Gastrocnemius medialis (tissue), 4 donors: ENCODE results near the gene PARD3. TPM values are rescaled to one million over a fixed set of nuclear protein-coding genes. Genes with fewer than 3 reads are reported as not detected.

Experiments
- ATAC-seq, 2 donors: fragments of 150-250 bp; one replicate each; pipeline ENCODE4 v1.9.1; 2016
- DNase-seq, 2 donors: peaks; one replicate each; pipeline ENCODE4 v3.0.0-alpha.2; 2019
- H3K27ac ChIP-seq, 4 donors: fragments of 200-600 bp; sonication (generic); 1 replicate in 1 of 4; 2 replicates in 3 of 4; pipeline ENCODE4 v1.5.1; 2016 to 2018; ENCODE audit warnings: mild to moderate bottlenecking in 2 of 4, moderate library complexity in 1 of 4
- H3K27me3 ChIP-seq, 3 donors: fragments of 200-600 bp; sonication (generic) in 2 of 3; 1 replicate in 1 of 3; 2 replicates in 2 of 3; pipeline versions ENCODE4 v1.5.1 to v1.6.0; 2016 to 2019; ENCODE audit warnings: mild to moderate bottlenecking in 1 of 3, moderate library complexity in 1 of 3
- H3K36me3 ChIP-seq, 2 donors: fragments of 200-600 bp; sonication (generic) in 1 of 2; one replicate each; pipeline ENCODE4 v1.5.1; 2017 to 2018
- H3K4me1 ChIP-seq, 2 donors: fragments of 200-600 bp; sonication (generic) in 1 of 2; one replicate each; pipeline ENCODE4 v1.5.1; 2016 to 2017; ENCODE audit warnings: mild to moderate bottlenecking in 2 of 2
- H3K4me3 ChIP-seq, 4 donors: fragments of 200-600 bp; sonication (generic) in 3 of 4; 1 replicate in 1 of 4; 2 replicates in 3 of 4; pipeline ENCODE4 v1.5.1; 2016 to 2019; ENCODE audit warnings: mild to moderate bottlenecking in 2 of 4
- H3K9me3 ChIP-seq, 3 donors: fragments of 200-600 bp; sonication (generic) in 2 of 3; 1 replicate in 1 of 3; 2 replicates in 2 of 3; pipeline ENCODE4 v1.5.1; 2016 to 2019
- CTCF ChIP-seq, 5 experiments: fragments of 450-650 bp in 3 of 5; fragments of 200-600 bp in 2 of 5; sonication (generic) in 2 of 5; IDR thresholded peaks in 4 of 5; conservative IDR thresholded peaks in 1 of 5; 1 replicate in 4 of 5; 2 replicates in 1 of 5; pipeline ENCODE4 v1.5.1; 2016 to 2019; ENCODE audit warnings: antibody characterized with exemption in 5 of 5, mild to moderate bottlenecking in 3 of 5, moderate library complexity in 3 of 5
- POLR2A ChIP-seq, 2 donors: fragments of 450-650 bp; IDR thresholded peaks; one replicate each; pipeline ENCODE4 v1.6.1; 2017; ENCODE audit warnings: antibody characterized with exemption in 2 of 2, mild to moderate bottlenecking in 2 of 2, moderate library complexity in 2 of 2
- in situ Hi-C, 4 donors: fragments of 200-750 bp; cut with MboI; loops; one replicate each; pipeline versions ENCODE4 v1.15.0 to v1.8.0; 2017; ENCODE audit warnings: low sequenced_read_pairs in 4 of 4
- intact Hi-C: fragments of 100-400 bp; cut with DNase I; formaldehyde crosslinking; loops from one replicate; pipeline ENCODE4 v1.15.1; 2023; ENCODE audit warnings: low total_unique reads
- total RNA-seq, 4 donors: library from RNA; depleted of rRNA; stranded (reverse); fragments of >200 nt; gene quantifications; one replicate each; pipeline versions ENCODE4 v1.1.0 to v1.2.3, GENCODE V29; 2016

PARD3 gene
- total RNA-seq, 4 donors from 2014 or later: 64.6 to 75.8 (median 68.3) TPM

DNA sequence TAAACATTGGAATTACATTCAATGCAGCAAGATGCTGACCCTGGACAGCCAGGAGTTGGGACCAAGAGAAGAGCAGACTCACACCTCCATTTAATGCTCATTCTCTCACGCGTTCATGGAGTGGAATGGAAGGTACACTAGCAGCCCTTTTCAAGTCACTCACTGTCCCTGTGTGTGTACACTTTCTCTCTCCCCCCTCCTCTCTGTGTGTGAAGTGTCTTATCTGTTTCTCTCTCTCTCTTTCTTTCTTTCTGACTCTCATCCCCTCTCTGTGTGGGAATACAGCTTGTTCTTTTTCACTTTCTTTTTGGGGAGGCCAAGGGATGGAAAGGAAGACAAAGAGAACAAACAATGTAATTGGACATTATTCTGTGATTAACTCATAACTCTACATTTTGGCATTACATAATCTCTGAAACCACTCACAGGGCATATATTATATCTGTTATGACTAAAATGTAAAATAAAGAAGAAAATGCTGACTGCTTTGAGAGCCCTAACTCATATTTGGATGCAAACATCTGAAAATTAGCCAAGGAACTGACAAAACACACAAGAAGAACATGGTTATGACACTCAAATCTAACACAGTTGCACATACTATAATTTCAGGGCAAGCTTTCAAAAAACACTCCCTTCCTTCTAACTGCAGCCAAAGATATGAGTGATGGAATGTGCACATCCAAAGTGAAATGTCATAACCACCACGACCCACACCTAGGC lies 188.8 kb downstream of the PARD3 start:
- Histone ChIP-seq H3K36me3 (no peaks in the 10 kb centered on the region), H3K4me3 (no peak overlapping the region), H3K9me3 (no peaks in the 10 kb centered on the region), H3K27me3 (no peaks in the 10 kb centered on the region), H3K4me1 (peaks cover 14% of the 10 kb centered on the region in 2 donors), H3K27ac (no peak overlapping the region)
- DNase-seq (no peak), ATAC-seq (no peak)
- intact Hi-C loops: no loop called here
- no peak for TF ChIP-seq POLR2A (IDR thresholded peaks at IDR 0.05)
- TF ChIP-seq CTCF (IDR thresholded peaks at IDR 0.05 in 4 of 5, conservative IDR thresholded peaks at IDR 0.05 in 1 of 5): no peak
- in situ Hi-C loops: loop anchor here in 3 of 4 donors (25.0 kb wide), 3 partner anchors 589 to 1439 kb away; no protein-coding TSS in a partner anchor

GRCh38 chr10:34624323-34625153 lies 190.6 kb downstream of the PARD3 start:
- Histone ChIP-seq H3K9me3 (no peaks in the 10 kb centered on the region), H3K4me3 (no peak overlapping the region), H3K27me3 (no peaks in the 10 kb centered on the region), H3K27ac (no peak overlapping the region), H3K36me3 (no peaks in the 10 kb centered on the region), H3K4me1 (peaks cover 14 to 20% of the 10 kb centered on the region in 2 donors)
- in situ Hi-C loops (loop anchor here in 3 of 4 donors (25.0 kb wide), 3 partner anchors 587 to 1437 kb away; no protein-coding TSS in a partner anchor), intact Hi-C loops (no loop called here)
- ATAC-seq (no peak), DNase-seq (no peak)
- TF ChIP-seq CTCF (IDR thresholded peaks at IDR 0.05 in 4 of 5, conservative IDR thresholded peaks at IDR 0.05 in 1 of 5): no peak
- no peak for TF ChIP-seq POLR2A (IDR thresholded peaks at IDR 0.05)

- H3K9me3 ChIP-seq: no peaks in the 10 kb centered on the region
- H3K36me3 ChIP-seq: no peaks in the 10 kb centered on the region
- H3K27me3 ChIP-seq: no peaks in the 10 kb centered on the region
- DNase-seq: no peak
- no peak overlapping the region for H3K4me3 ChIP-seq
- in situ Hi-C loops (no loop called here), intact Hi-C loops (no loop called here)
- ATAC-seq: no peak
- TF ChIP-seq CTCF (IDR thresholded peaks at IDR 0.05 in 4 of 5, conservative IDR thresholded peaks at IDR 0.05 in 1 of 5) (no peak), POLR2A (IDR thresholded peaks at IDR 0.05) (no peak)
- peaks cover 10 to 15% of the 10 kb centered on the region in 2 donors for H3K4me1 ChIP-seq
- no peak overlapping the region for H3K27ac ChIP-seq
These were observed 192.2 kb downstream of the PARD3 start for GRCh38 chr10:34622945-34623344.

GRCh38 chr10:34618611-34619010 lies 196.5 kb downstream of the PARD3 start:
- H3K27ac ChIP-seq: no peak overlapping the region
- no peak overlapping the region for H3K4me3 ChIP-seq
- no peak for TF ChIP-seq POLR2A (IDR thresholded peaks at IDR 0.05)
- no peak for TF ChIP-seq CTCF (IDR thresholded peaks at IDR 0.05 in 4 of 5, conservative IDR thresholded peaks at IDR 0.05 in 1 of 5)
- DNase-seq: no peak
- no peaks in the 10 kb centered on the region for H3K9me3 ChIP-seq
- no peaks in the 10 kb centered on the region for H3K27me3 ChIP-seq
- no peak for ATAC-seq
- intact Hi-C loops (no loop called here), in situ Hi-C loops (no loop called here)
- no peaks in the 10 kb centered on the region for H3K36me3 ChIP-seq
- H3K4me1 ChIP-seq: peaks cover 9 to 10% of the 10 kb centered on the region in 2 donors
